Uterus (tissue), 2 donors: ENCODE data around the gene ITGB5.

Experiments used
- POLR2A ChIP-seq, 2 donors: fragments of 450-650 bp; IDR thresholded peaks; one replicate each; pipeline ENCODE4 v1.6.1; 2016; ENCODE audit warnings: antibody characterized with exemption in 2 of 2, mild to moderate bottlenecking in 1 of 2, moderate library complexity in 1 of 2
- TF ChIP-seq, protein P1 (sequence below), 4 experiments: fragments of 200-600 bp in 2 of 4; fragments of 450-650 bp in 2 of 4; sonication (generic) in 2 of 4; IDR thresholded peaks; one replicate each; pipeline ENCODE4 v1.5.1; 2016 to 2019; ENCODE audit warnings: antibody characterized with exemption in 4 of 4, mild to moderate bottlenecking in 2 of 4, moderate library complexity in 1 of 4

DNA sequence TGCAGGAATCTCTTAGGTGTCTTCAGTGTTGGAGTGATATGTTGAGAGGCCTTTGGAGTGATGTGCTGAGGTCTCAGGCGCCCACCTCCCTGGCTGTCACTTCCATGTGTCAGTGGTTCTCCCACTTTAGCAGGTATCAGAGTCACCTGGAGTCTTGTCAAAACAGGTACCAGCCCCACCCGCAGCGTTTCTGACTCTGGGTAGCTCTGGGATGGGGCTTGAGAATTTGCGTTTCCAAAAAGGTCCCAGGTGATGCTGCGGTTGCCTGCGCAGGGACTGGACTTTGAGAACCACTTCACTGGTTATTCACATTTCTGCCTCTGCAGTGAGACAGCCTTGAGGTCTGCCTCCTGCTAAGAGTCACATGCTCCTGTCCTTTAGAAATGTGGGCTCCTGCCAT, 141.4 kb downstream of the ITGB5 start:
- TF ChIP-seq, protein P1, sequence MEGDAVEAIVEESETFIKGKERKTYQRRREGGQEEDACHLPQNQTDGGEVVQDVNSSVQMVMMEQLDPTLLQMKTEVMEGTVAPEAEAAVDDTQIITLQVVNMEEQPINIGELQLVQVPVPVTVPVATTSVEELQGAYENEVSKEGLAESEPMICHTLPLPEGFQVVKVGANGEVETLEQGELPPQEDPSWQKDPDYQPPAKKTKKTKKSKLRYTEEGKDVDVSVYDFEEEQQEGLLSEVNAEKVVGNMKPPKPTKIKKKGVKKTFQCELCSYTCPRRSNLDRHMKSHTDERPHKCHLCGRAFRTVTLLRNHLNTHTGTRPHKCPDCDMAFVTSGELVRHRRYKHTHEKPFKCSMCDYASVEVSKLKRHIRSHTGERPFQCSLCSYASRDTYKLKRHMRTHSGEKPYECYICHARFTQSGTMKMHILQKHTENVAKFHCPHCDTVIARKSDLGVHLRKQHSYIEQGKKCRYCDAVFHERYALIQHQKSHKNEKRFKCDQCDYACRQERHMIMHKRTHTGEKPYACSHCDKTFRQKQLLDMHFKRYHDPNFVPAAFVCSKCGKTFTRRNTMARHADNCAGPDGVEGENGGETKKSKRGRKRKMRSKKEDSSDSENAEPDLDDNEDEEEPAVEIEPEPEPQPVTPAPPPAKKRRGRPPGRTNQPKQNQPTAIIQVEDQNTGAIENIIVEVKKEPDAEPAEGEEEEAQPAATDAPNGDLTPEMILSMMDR (IDR thresholded peaks at IDR 0.05), result no peak
- no peak for TF ChIP-seq POLR2A (IDR thresholded peaks at IDR 0.05)
